RWPE1 (cell line): ENCODE results near the gene JPH2.
"Not testable (repeated sequence)": the region's sequence is repeated elsewhere in the genome, so short reads cannot be mapped to it uniquely, and the experiment has no call there.

Experiments used
- CTCF ChIA-PET: fragments of 350-600 bp; sonication (Branson Sonifier 250); formaldehyde crosslinking; extraction: SDS; loops from one replicate; lab custom pipeline; 2021; lab: Yijun Ruan, JAX
- POLR2A ChIA-PET: fragments of 400-600 bp; formaldehyde crosslinking; extraction: SDS; loops from one replicate; lab custom pipeline; 2020; ENCODE audit warnings: antibody characterized with exemption; ENCODE audit not compliant: low non-redundant PET; lab: Yijun Ruan, JAX
- DNase-seq: peaks from one replicate; pipeline ENCODE4 v3.0.0; 2012; ENCODE audit warnings: low spot score
- H3K27ac ChIP-seq: fragments of 450-650 bp; 2 replicates; pipeline ENCODE4 v1.5.1; 2017
- CTCF ChIP-seq: fragments of 450-650 bp; conservative IDR thresholded peaks from 2 replicates; pipeline ENCODE4 v1.5.1; 2017; ENCODE audit warnings: low read depth, mild to moderate bottlenecking

JPH2 gene

GRCh38 chr20:44193801-44194200 lies 6.8 kb upstream of the JPH2 start:
- POLR2A ChIA-PET, result no interaction called here
- no peak overlapping the region for H3K27ac ChIP-seq
- CTCF ChIA-PET, result interaction anchor here (0.6 to 6.9 kb wide), 4 partner anchors 76 to 556 kb away, joined by 3 to 196 read pairs (median 12); no protein-coding TSS in a partner anchor
- DNase-seq, result no peak
- TF ChIP-seq CTCF, result no peak

GRCh38 chr20:44191640-44192039 lies 4.7 kb upstream of the JPH2 start:
- POLR2A ChIA-PET, DNase-seq, H3K27ac ChIP-seq: not testable (repeated sequence)
- CTCF ChIA-PET, result interaction anchor here (2.0 to 6.9 kb wide), 2 partner anchors 71 to 76 kb away, joined by 27 to 196 read pairs; no protein-coding TSS in a partner anchor

- peak; percentile 97 for TF ChIP-seq CTCF
- peak; percentile 82 for DNase-seq
- not testable (repeated sequence) for H3K27ac ChIP-seq
- CTCF ChIA-PET, result interaction anchor here (0.6 to 6.9 kb wide), 31 partner anchors 9 to 488 kb away, joined by 3 to 196 read pairs (median 4); partner anchors contain the start of gene OSER1
- POLR2A ChIA-PET, result interaction anchor here (0.5 kb wide), 1 partner anchor 72 kb away, joined by 3 read pairs; no protein-coding TSS in a partner anchor
Observed at GRCh38 chr20:44190197-44190852, 3.3 kb upstream of the JPH2 start.

GRCh38 chr20:44188752-44189151 lies 1.8 kb upstream of the JPH2 start:
- ChIA-PET CTCF (interaction anchor here (0.6 to 6.9 kb wide), 4 partner anchors 10 to 73 kb away, joined by 3 to 196 read pairs (median 14); no protein-coding TSS in a partner anchor), POLR2A (no interaction called here)
- H3K27ac ChIP-seq, result peak overlapping the region; percentile 95
- no peak for DNase-seq
- TF ChIP-seq CTCF, result no peak

- ChIA-PET POLR2A (interaction anchor here (0.7 kb wide), 2 partner anchors 15 to 80 kb away, joined by 3 read pairs; no protein-coding TSS in a partner anchor), CTCF (interaction anchor here (0.5 to 6.9 kb wide), 9 partner anchors 10 to 438 kb away, joined by 3 to 196 read pairs (median 3); no protein-coding TSS in a partner anchor)
- peak overlapping the region; percentile 95 for H3K27ac ChIP-seq
- no peak for TF ChIP-seq CTCF
- no peak for DNase-seq
Observed at GRCh38 chr20:44187772-44188709, 1.1 kb upstream of the JPH2 start.

- CTCF ChIA-PET, result interaction anchor here (0.7 to 6.9 kb wide), 4 partner anchors 32 to 106 kb away, joined by 3 to 196 read pairs (median 4); no protein-coding TSS in a partner anchor
Observed at GRCh38 chr20:44186674-44187053, 324 bp downstream of the JPH2 start.

More at GRCh38 chr20:44186674-44187053, 324 bp downstream of the JPH2 start:
- peak overlapping the region; percentile 95 for H3K27ac ChIP-seq
- POLR2A ChIA-PET, result no interaction called here
- DNase-seq, result no peak
- no peak for TF ChIP-seq CTCF
